Panc1 (cell line): ENCODE data around the gene ZNF362. TPM values are rescaled to one million over a fixed set of nuclear protein-coding genes. Genes with fewer than 3 reads are reported as not detected.

Experiments used
- ATAC-seq: fragments of 200-7000 bp; cut with Tn5 transposase; 2 replicates; pipeline ENCODE4 v1.9.1; 2020; ENCODE audit warnings: mild to moderate bottlenecking, moderate library complexity
- BruUV-seq: library from RNA; stranded (reverse); fragments of 400-500 nt; replicated peaks from 2 replicates; lab custom pipeline; 2021; lab: Mats Ljungman, UMichigan
- CTCF ChIA-PET: fragments of 300-600 bp; sonication (Branson Sonifier 250); formaldehyde crosslinking; loops from one replicate; lab custom pipeline; 2022; ENCODE audit warnings: antibody characterized with exemption; lab: Charles Lee
- POLR2A ChIA-PET: fragments of 300-600 bp; sonication (Branson Sonifier 250); formaldehyde crosslinking; loops from one replicate; lab custom pipeline; 2022; ENCODE audit warnings: antibody characterized with exemption; lab: Charles Lee
- DNase-seq: peaks from one replicate; pipeline ENCODE4 v3.0.0-alpha.2; 2010; ENCODE audit warnings: low read depth, low spot score
- H3K27ac ChIP-seq: 2 replicates; pipeline ENCODE4 v1.5.1; 2011; ENCODE audit warnings: mild to moderate bottlenecking, low read length, inconsistent platforms
- H3K27me3 ChIP-seq: fragments of 200-500 bp; sonication (Bioruptor generic); 2 replicates; pipeline ENCODE4 v1.6.0; 2014; ENCODE audit warnings: low read length, inconsistent platforms; ENCODE audit not compliant: control insufficient read depth, insufficient read depth
- H3K36me3 ChIP-seq: fragments of 200-500 bp; sonication (Bioruptor generic); 2 replicates; pipeline ENCODE4 v1.5.1; 2014; ENCODE audit warnings: inconsistent platforms, mild to moderate bottlenecking, low read length, moderate library complexity; ENCODE audit not compliant: control insufficient read depth, insufficient read depth
- H3K4me1 ChIP-seq: 2 replicates; pipeline ENCODE4 v1.5.1; 2011; ENCODE audit warnings: inconsistent platforms, mild to moderate bottlenecking, low read length, moderate library complexity; ENCODE audit not compliant: control insufficient read depth, insufficient read depth
- H3K4me3 ChIP-seq, 2 experiments: 2 replicates each; pipeline ENCODE4 v1.5.1; 2011 to 2012; ENCODE audit warnings: low read depth in 2 of 2, low read length in 2 of 2, mild to moderate bottlenecking in 2 of 2, inconsistent platforms in 1 of 2, moderate library complexity in 1 of 2
- H3K9me3 ChIP-seq: fragments of 200-500 bp; sonication (Bioruptor generic); 2 replicates; pipeline ENCODE4 v1.5.1; 2014; ENCODE audit warnings: low read depth, mild to moderate bottlenecking, inconsistent platforms, low read length, moderate library complexity; ENCODE audit not compliant: control insufficient read depth, insufficient read depth
- POLR2AphosphoS5 ChIP-seq: IDR thresholded peaks from 2 replicates; pipeline ENCODE4 v1.6.1; 2012; ENCODE audit warnings: mild to moderate bottlenecking, low read depth, low read length, moderate library complexity
- SIN3A ChIP-seq: IDR thresholded peaks from 2 replicates; pipeline ENCODE4 v1.6.1; 2012; ENCODE audit warnings: low read depth, mild to moderate bottlenecking, low read length, moderate library complexity, borderline replicate concordance; ENCODE audit not compliant: insufficient read depth
- TCF7L2 ChIP-seq: IDR thresholded peaks from 2 replicates; pipeline ENCODE4 v1.6.1; 2011; ENCODE audit warnings: mild to moderate bottlenecking, low read depth, low read length, inconsistent platforms
- in situ Hi-C: cut with HindIII; loops from 2 replicates; pipeline ENCODE4 v1.10.0; 2016; ENCODE audit warnings: low sequenced_read_pairs, low pct_unique_long_range_greater_than_20kb
- intact Hi-C: fragments of 100-400 bp; cut with micrococcal nuclease; formaldehyde crosslinking; loops from one replicate; pipeline ENCODE4 v1.10.0; 2022; ENCODE audit not compliant: unreplicated experiment
- total RNA-seq: library from RNA; stranded (reverse); gene quantifications from one replicate; pipeline ENCODE4 v1.2.1, GENCODE V29; 2021; ENCODE audit not compliant: unreplicated experiment
- TF ChIP-seq, protein P1 (sequence below): fragments of 450-650 bp; IDR thresholded peaks from 2 replicates; pipeline ENCODE4 v1.5.1; 2017; ENCODE audit warnings: mild to moderate bottlenecking
- TF ChIP-seq, protein P2 (sequence below), 2 experiments: IDR thresholded peaks; 2 replicates each; pipeline ENCODE4 v1.6.1; 2011 to 2012; ENCODE audit warnings: low read depth in 2 of 2, control low read depth in 1 of 2, low read length in 1 of 2, mild to moderate bottlenecking in 1 of 2, moderate library complexity in 1 of 2; ENCODE audit not compliant: insufficient read depth in 1 of 2

Gene ZNF362
- total RNA-seq, 1 experiment from 2014 or later: 17.5 TPM

DNA sequence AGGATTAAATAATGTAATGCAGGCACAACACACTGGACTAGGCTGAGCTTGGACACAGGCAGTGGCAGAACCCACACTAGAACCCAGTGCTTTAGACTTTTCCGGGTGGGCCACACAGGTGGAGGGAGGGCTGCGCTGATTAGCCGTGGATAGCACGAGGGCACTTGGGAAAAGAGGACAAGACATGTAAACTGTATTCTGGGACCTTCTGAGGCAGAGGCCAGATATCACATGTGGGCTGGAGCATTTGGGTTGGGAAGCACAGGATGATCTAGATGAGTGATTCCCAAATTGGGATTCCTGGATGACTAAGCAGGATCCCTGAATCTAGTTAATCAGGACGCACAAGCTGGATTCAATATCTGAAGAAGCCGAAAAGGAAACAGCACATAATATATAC, 84.9 kb downstream of the ZNF362 start:
- Histone ChIP-seq H3K27ac (peak overlapping the region; percentile 93), H3K27me3 (no peaks in the 10 kb centered on the region), H3K4me1 (peaks cover 98% of the 10 kb centered on the region), H3K9me3 (no peaks in the 10 kb centered on the region), H3K4me3 (no peak overlapping the region), H3K36me3 (peaks cover 7% of the 10 kb centered on the region; the same call in 1 of the 2 replicates)
- TF ChIP-seq TCF7L2: no peak
- no peak for TF ChIP-seq SIN3A
- TF ChIP-seq, protein P1, sequence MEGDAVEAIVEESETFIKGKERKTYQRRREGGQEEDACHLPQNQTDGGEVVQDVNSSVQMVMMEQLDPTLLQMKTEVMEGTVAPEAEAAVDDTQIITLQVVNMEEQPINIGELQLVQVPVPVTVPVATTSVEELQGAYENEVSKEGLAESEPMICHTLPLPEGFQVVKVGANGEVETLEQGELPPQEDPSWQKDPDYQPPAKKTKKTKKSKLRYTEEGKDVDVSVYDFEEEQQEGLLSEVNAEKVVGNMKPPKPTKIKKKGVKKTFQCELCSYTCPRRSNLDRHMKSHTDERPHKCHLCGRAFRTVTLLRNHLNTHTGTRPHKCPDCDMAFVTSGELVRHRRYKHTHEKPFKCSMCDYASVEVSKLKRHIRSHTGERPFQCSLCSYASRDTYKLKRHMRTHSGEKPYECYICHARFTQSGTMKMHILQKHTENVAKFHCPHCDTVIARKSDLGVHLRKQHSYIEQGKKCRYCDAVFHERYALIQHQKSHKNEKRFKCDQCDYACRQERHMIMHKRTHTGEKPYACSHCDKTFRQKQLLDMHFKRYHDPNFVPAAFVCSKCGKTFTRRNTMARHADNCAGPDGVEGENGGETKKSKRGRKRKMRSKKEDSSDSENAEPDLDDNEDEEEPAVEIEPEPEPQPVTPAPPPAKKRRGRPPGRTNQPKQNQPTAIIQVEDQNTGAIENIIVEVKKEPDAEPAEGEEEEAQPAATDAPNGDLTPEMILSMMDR: no peak
- TF ChIP-seq POLR2AphosphoS5: no peak
- TF ChIP-seq, protein P2, sequence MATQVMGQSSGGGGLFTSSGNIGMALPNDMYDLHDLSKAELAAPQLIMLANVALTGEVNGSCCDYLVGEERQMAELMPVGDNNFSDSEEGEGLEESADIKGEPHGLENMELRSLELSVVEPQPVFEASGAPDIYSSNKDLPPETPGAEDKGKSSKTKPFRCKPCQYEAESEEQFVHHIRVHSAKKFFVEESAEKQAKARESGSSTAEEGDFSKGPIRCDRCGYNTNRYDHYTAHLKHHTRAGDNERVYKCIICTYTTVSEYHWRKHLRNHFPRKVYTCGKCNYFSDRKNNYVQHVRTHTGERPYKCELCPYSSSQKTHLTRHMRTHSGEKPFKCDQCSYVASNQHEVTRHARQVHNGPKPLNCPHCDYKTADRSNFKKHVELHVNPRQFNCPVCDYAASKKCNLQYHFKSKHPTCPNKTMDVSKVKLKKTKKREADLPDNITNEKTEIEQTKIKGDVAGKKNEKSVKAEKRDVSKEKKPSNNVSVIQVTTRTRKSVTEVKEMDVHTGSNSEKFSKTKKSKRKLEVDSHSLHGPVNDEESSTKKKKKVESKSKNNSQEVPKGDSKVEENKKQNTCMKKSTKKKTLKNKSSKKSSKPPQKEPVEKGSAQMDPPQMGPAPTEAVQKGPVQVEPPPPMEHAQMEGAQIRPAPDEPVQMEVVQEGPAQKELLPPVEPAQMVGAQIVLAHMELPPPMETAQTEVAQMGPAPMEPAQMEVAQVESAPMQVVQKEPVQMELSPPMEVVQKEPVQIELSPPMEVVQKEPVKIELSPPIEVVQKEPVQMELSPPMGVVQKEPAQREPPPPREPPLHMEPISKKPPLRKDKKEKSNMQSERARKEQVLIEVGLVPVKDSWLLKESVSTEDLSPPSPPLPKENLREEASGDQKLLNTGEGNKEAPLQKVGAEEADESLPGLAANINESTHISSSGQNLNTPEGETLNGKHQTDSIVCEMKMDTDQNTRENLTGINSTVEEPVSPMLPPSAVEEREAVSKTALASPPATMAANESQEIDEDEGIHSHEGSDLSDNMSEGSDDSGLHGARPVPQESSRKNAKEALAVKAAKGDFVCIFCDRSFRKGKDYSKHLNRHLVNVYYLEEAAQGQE (IDR thresholded peaks at IDR 0.05; ENCODE audit: insufficient read depth in 1 of 2, low read depth in 2 of 2, low read length in 1 of 2): no peak
- in situ Hi-C loops (no loop called here), intact Hi-C loops (no loop called here)
- no peak for ATAC-seq
- CTCF ChIA-PET: no interaction called here
- DNase-seq: no peak
- POLR2A ChIA-PET: no interaction called here
- no TSS peak for BruUV-seq

DNA sequence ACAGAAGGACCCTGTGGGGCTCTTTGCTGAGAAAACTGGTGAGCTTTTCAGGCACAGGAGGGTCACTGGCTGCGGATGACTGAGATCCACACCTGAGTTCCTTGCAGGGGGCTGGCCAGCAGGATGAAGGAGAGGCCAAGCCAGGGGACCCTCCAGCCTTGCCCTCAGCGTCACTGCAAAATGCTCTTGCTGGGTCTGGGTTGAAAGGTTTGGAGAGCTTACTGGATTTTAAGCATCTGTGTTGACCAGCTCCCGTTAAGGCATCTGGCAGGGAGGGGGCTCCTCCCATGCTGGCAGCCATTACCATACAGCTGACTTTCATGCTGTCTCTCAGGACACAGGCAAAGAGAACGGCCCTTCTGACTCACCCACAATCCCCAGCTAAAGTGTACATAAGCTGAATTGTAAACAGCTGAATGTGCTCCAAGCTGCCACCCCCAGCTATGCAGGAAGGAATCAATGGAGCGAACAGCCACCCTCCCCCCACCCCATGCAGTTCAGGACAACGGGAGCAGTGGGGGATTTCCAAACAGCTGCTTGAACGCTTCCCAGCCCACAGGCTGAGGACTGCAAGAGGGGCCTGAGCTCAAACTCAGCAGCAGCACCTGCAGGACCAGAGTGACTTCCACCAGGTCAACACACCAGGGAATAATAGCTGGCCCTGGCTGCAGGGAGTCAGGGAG, 85.9 kb downstream of the ZNF362 start:
- ATAC-seq: peak; percentile 88
- H3K27me3 ChIP-seq: no peaks in the 10 kb centered on the region
- intact Hi-C loops (no loop called here), in situ Hi-C loops (no loop called here)
- no TSS peak for BruUV-seq
- POLR2A ChIA-PET: interaction anchor here (0.6 to 0.8 kb wide), 2 partner anchors 243 to 1630 kb away, joined by 3 to 6 read pairs; no protein-coding TSS in a partner anchor
- peak; percentile 85 for TF ChIP-seq TCF7L2
- TF ChIP-seq POLR2AphosphoS5: peak; percentile 94
- TF ChIP-seq, protein P2 (IDR thresholded peaks at IDR 0.05; ENCODE audit: insufficient read depth in 1 of 2, low read depth in 2 of 2, low read length in 1 of 2): 0 out of 4 replicates have a peak, but pooled peaks of 1 of the 2 experiments have one; percentile 24
- TF ChIP-seq, protein P1: no peak
- peak; percentile 95; the same call in 1 of the 2 replicates for TF ChIP-seq SIN3A
- peak overlapping the region; percentile 93 for H3K27ac ChIP-seq
- H3K4me1 ChIP-seq: peaks cover 99% of the 10 kb centered on the region
- H3K36me3 ChIP-seq: peaks cover 7% of the 10 kb centered on the region; the same call in 1 of the 2 replicates
- peak; percentile 91 for DNase-seq
- peak overlapping the region in 1 of 2 experiments; percentile 26; a peak in 2 of 4 replicates for H3K4me3 ChIP-seq
- CTCF ChIA-PET: interaction anchor here (0.6 kb wide), 1 partner anchor 1370 kb away, joined by 8 read pairs; no protein-coding TSS in a partner anchor
- H3K9me3 ChIP-seq: no peaks in the 10 kb centered on the region
